MM.1S (cell line): ENCODE results near the gene LGALS7.
"Not testable (repeated sequence)": the region's sequence is repeated elsewhere in the genome, so short reads cannot be mapped to it uniquely, and the experiment has no call there.

Source experiments
- DNase-seq: peaks from one replicate; pipeline ENCODE4 v3.0.0-alpha.2; 2015
- H2AFZ ChIP-seq: fragments of 300-600 bp; sonication (generic); 2 replicates; pipeline ENCODE4 v1.6.0; 2016; ENCODE audit warnings: antibody characterized with exemption, low read length
- H3F3A ChIP-seq: fragments of 300-600 bp; sonication (generic); 2 replicates; pipeline ENCODE4 v1.6.1; 2016; ENCODE audit warnings: mild to moderate bottlenecking, antibody characterized with exemption, low read length, moderate library complexity, mixed read lengths; ENCODE audit not compliant: insufficient read depth
- H3K27ac ChIP-seq: fragments of 300-600 bp; sonication (generic); 2 replicates; pipeline ENCODE4 v1.5.1; 2016; ENCODE audit warnings: mild to moderate bottlenecking, low read length
- H3K27me3 ChIP-seq: fragments of 300-600 bp; sonication (generic); replicated peaks from 2 replicates; pipeline ENCODE4 v1.6.0; 2016; ENCODE audit warnings: low read length; ENCODE audit not compliant: insufficient read depth
- H3K36me3 ChIP-seq: fragments of 300-600 bp; sonication (generic); replicated peaks from 2 replicates; pipeline ENCODE4 v1.6.1; 2016; ENCODE audit warnings: mild to moderate bottlenecking, low read length, mixed read lengths; ENCODE audit not compliant: insufficient read depth
- H3K4me1 ChIP-seq: fragments of 300-600 bp; sonication (generic); 2 replicates; pipeline ENCODE4 v1.6.1; 2016; ENCODE audit warnings: low read length, mixed read lengths
- H3K4me2 ChIP-seq: fragments of 300-600 bp; sonication (generic); 2 replicates; pipeline ENCODE4 v1.6.0; 2016; ENCODE audit warnings: low read depth, low read length
- H3K4me3 ChIP-seq: fragments of 300-600 bp; sonication (generic); 2 replicates; pipeline ENCODE4 v1.5.1; 2016; ENCODE audit warnings: low read length, mixed read lengths
- H3K79me2 ChIP-seq: fragments of 300-600 bp; sonication (generic); 2 replicates; pipeline ENCODE4 v1.6.1; 2016; ENCODE audit warnings: mixed run types, low read length, mixed read lengths
- H3K9ac ChIP-seq: fragments of 300-600 bp; sonication (generic); 2 replicates; pipeline ENCODE4 v1.6.1; 2016; ENCODE audit warnings: low read length, mixed read lengths
- H3K9me2 ChIP-seq: fragments of 300-600 bp; sonication (generic); replicated peaks from 2 replicates; pipeline ENCODE4 v1.6.1; 2016; ENCODE audit warnings: mild to moderate bottlenecking, low read length, mixed read lengths; ENCODE audit not compliant: insufficient read depth
- H3K9me3 ChIP-seq: fragments of 300-600 bp; sonication (generic); replicated peaks from 2 replicates; pipeline ENCODE4 v1.6.1; 2016; ENCODE audit warnings: mild to moderate bottlenecking, low read length, mixed read lengths; ENCODE audit not compliant: insufficient read depth
- H4K20me1 ChIP-seq: fragments of 300-600 bp; sonication (generic); 2 replicates; pipeline ENCODE4 v1.6.1; 2016; ENCODE audit warnings: mild to moderate bottlenecking, low read length, moderate library complexity, mixed read lengths; ENCODE audit not compliant: insufficient read depth
- CTCF ChIP-seq: fragments of 300-600 bp; sonication (generic); IDR thresholded peaks from 2 replicates; pipeline ENCODE4 v1.5.1; 2016; ENCODE audit warnings: antibody characterized with exemption, low read length, mixed read lengths
- EZH2 ChIP-seq: fragments of 300-600 bp; sonication (generic); optimal IDR thresholded peaks from 2 replicates; pipeline ENCODE3; 2017; ENCODE audit warnings: low read depth, mild to moderate bottlenecking, antibody characterized with exemption, low read length, mixed read lengths
- EZH2phosphoT487 ChIP-seq: fragments of 300-600 bp; sonication (generic); IDR thresholded peaks from 2 replicates; pipeline ENCODE4 v1.6.1; 2018; ENCODE audit warnings: antibody characterized with exemption, low read length

LGALS7 gene

GRCh38 chr19:38793671-38794070, 20.4 kb upstream of the LGALS7 start:
- Histone ChIP-seq H3K9ac (no peak overlapping the region), H3K4me3 (no peak overlapping the region), H3K4me1 (no peaks in the 10 kb centered on the region), H4K20me1 (no peaks in the 10 kb centered on the region), H3K4me2 (no peak overlapping the region), H2AFZ (no peak overlapping the region), H3K27ac (no peak overlapping the region), H3K9me2 (no peaks in the 10 kb centered on the region), H3K79me2 (no peaks in the 10 kb centered on the region), H3K36me3 (no peaks in the 10 kb centered on the region), H3K9me3 (no peaks in the 10 kb centered on the region), H3F3A (no peaks in the 10 kb centered on the region), H3K27me3 (peaks cover 32% of the 10 kb centered on the region)
- DNase-seq = no peak
- no peak for TF ChIP-seq EZH2
- TF ChIP-seq CTCF = no peak
- no peak for TF ChIP-seq EZH2phosphoT487

GRCh38 chr19:38793177-38793576, 19.9 kb upstream of the LGALS7 start:
- Histone ChIP-seq H3K4me3 (no peak overlapping the region), H3F3A (no peaks in the 10 kb centered on the region), H3K27me3 (peaks cover 32% of the 10 kb centered on the region), H4K20me1 (no peaks in the 10 kb centered on the region), H3K36me3 (no peaks in the 10 kb centered on the region), H3K79me2 (no peaks in the 10 kb centered on the region), H3K9ac (no peak overlapping the region), H3K9me3 (no peaks in the 10 kb centered on the region), H3K4me2 (no peak overlapping the region), H3K4me1 (no peaks in the 10 kb centered on the region), H3K9me2 (no peaks in the 10 kb centered on the region), H3K27ac (no peak overlapping the region), H2AFZ (no peak overlapping the region)
- no peak for TF ChIP-seq EZH2phosphoT487
- no peak for TF ChIP-seq CTCF
- no peak for TF ChIP-seq EZH2
- DNase-seq = no peak

GRCh38 chr19:38792250-38793111, 19.2 kb upstream of the LGALS7 start:
- no peaks in the 10 kb centered on the region for H3K79me2 ChIP-seq
- H3F3A ChIP-seq = no peaks in the 10 kb centered on the region
- no peak overlapping the region for H3K4me3 ChIP-seq
- no peak overlapping the region for H3K4me2 ChIP-seq
- no peaks in the 10 kb centered on the region for H3K36me3 ChIP-seq
- no peak for DNase-seq
- TF ChIP-seq EZH2 = no peak
- no peak for TF ChIP-seq CTCF
- no peak for TF ChIP-seq EZH2phosphoT487
- H3K27me3 ChIP-seq = peaks cover 32% of the 10 kb centered on the region
- H4K20me1 ChIP-seq = no peaks in the 10 kb centered on the region
- no peak overlapping the region for H3K27ac ChIP-seq
- no peak overlapping the region for H2AFZ ChIP-seq
- no peaks in the 10 kb centered on the region for H3K4me1 ChIP-seq
- H3K9me3 ChIP-seq = no peaks in the 10 kb centered on the region
- H3K9me2 ChIP-seq = no peaks in the 10 kb centered on the region
- H3K9ac ChIP-seq = no peak overlapping the region

- not testable (repeated sequence) for H4K20me1 ChIP-seq, H3K79me2 ChIP-seq, DNase-seq, H3K4me1 ChIP-seq, H3F3A ChIP-seq, H3K36me3 ChIP-seq, H3K4me2 ChIP-seq, H3K4me3 ChIP-seq, H3K9ac ChIP-seq, H2AFZ ChIP-seq, H3K9me3 ChIP-seq, H3K27ac ChIP-seq, H3K9me2 ChIP-seq
- H3K27me3 ChIP-seq = peaks cover 31% of the 10 kb centered on the region
Measured at GRCh38 chr19:38791451-38792064, 18.2 kb upstream of the LGALS7 start.

GRCh38 chr19:38790507-38791403, 17.4 kb upstream of the LGALS7 start:
- not testable (repeated sequence) for H3K4me2 ChIP-seq, H4K20me1 ChIP-seq, H3K9me2 ChIP-seq, H3K4me1 ChIP-seq, H3K9ac ChIP-seq, H3K9me3 ChIP-seq, H3K79me2 ChIP-seq, H2AFZ ChIP-seq, H3K4me3 ChIP-seq, H3K27ac ChIP-seq, H3K36me3 ChIP-seq, H3F3A ChIP-seq, DNase-seq
- peaks cover 26% of the 10 kb centered on the region for H3K27me3 ChIP-seq
